ENCODE data around the gene SMAD2.

- TF ChIP-seq ELF4 (IDR thresholded peaks at IDR 0.05) (no peak), BHLHE40 (IDR thresholded peaks at IDR 0.05; ENCODE audit: borderline replicate concordance) (no peak), SP1 (IDR thresholded peaks at IDR 0.05) (no peak), NFRKB (IDR thresholded peaks at IDR 0.05) (no peak), ZNF384 (IDR thresholded peaks at IDR 0.05) (no peak), HDGF (IDR thresholded peaks at IDR 0.05; ENCODE audit: borderline replicate concordance) (no peak), CTBP1 (IDR thresholded peaks at IDR 0.05; ENCODE audit: borderline replicate concordance) (no peak), TARDBP (IDR thresholded peaks at IDR 0.05) (no peak), PKNOX1 (IDR thresholded peaks at IDR 0.05) (no peak)
Measured at GRCh38 chr18:47838396-47838795, 92.1 kb downstream of the SMAD2 start.

Measured in HEK293T (cell line).